Adrenal gland (tissue), 12 donors: ENCODE results near the gene HNRNPM. TPM values are rescaled to one million over a fixed set of nuclear protein-coding genes. Genes with fewer than 3 reads are reported as not detected.
A peak's percentile ranks its signal among the peaks of the same experiment; 100 is the strongest.
"Not testable (repeated sequence)": the region's sequence is repeated elsewhere in the genome, so short reads cannot be mapped to it uniquely, and the experiment has no call there.

Experiments used
- DNase-seq, 7 donors: peaks; one replicate each; pipeline ENCODE4 v3.0.0-alpha.2; 2019 to 2020
- H3K27ac ChIP-seq, 5 donors: fragments of 200-600 bp; sonication (generic) in 4 of 5; 1 replicate in 3 of 5; 2 replicates in 2 of 5; pipeline versions ENCODE4 v1.5.1 to v1.8.0; 2016 to 2020; ENCODE audit warnings: mild to moderate bottlenecking in 1 of 5
- H3K27me3 ChIP-seq: fragments of 200-600 bp; 2 replicates; pipeline ENCODE4 v1.8.0; 2021
- H3K36me3 ChIP-seq, 2 donors: fragments of 200-600 bp; replicated peaks in 1 of 2; 1 replicate in 1 of 2; 2 replicates in 1 of 2; pipeline versions ENCODE4 v1.5.1 to v1.8.0; 2018 to 2022
- H3K4me1 ChIP-seq, 2 donors: fragments of 200-600 bp; replicated peaks in 1 of 2; 1 replicate in 1 of 2; 2 replicates in 1 of 2; pipeline versions ENCODE4 v1.5.1 to v1.8.0; 2018 to 2021
- H3K4me3 ChIP-seq, 4 donors: fragments of 200-600 bp; sonication (generic) in 3 of 4; one replicate each; pipeline ENCODE4 v1.5.1; 2016 to 2018
- H3K9me3 ChIP-seq, 3 donors: fragments of 200-600 bp; sonication (generic) in 1 of 3; replicated peaks in 1 of 3; 1 replicate in 2 of 3; 2 replicates in 1 of 3; pipeline versions ENCODE4 v1.5.1 to v1.8.0; 2016 to 2021
- CTCF ChIP-seq, 6 experiments: fragments of 450-650 bp in 4 of 6; fragments of 200-600 bp in 2 of 6; sonication (generic) in 1 of 6; IDR thresholded peaks; 1 replicate in 5 of 6; 2 replicates in 1 of 6; pipeline versions ENCODE4 v1.5.1 to v1.8.0; 2016 to 2021; ENCODE audit warnings: antibody characterized with exemption in 6 of 6, mild to moderate bottlenecking in 2 of 6, moderate library complexity in 1 of 6
- POLR2A ChIP-seq, 2 donors: fragments of 450-650 bp; IDR thresholded peaks; one replicate each; pipeline ENCODE4 v1.6.1; 2017; ENCODE audit warnings: antibody characterized with exemption in 2 of 2, mild to moderate bottlenecking in 2 of 2, moderate library complexity in 1 of 2
- WGBS, 4 donors: extraction: QIAGEN DNeasy Blood & Tissue Kit in 2 of 4; methylation state at CpG; one replicate each; pipeline versions ENCODE4 v1.1.5 to v1.1.7; 2013 to 2017; 5-methylcytosine and 5-hydroxymethylcytosine counted together
- intact Hi-C, 2 donors: fragments of 100-400 bp; cut with DNase I; formaldehyde crosslinking; loops; one replicate each; pipeline versions ENCODE4 v1.14.1 to v1.15.0; 2022 to 2023
- polyA plus RNA-seq, 3 donors: library from polyadenylated mRNA; stranded (reverse); fragments of 200-250 nt in 2 of 3; fragments of 350-450 nt in 1 of 3; fragmentation: Illumina TruSeq in 1 of 3; extraction: RNeasy Lipid Tissue Mini Kit (QIAGEN cat#74804) in 1 of 3; gene quantifications; one replicate each; pipeline ENCODE4 v1.2.3, GENCODE V29; 2013 to 2014
- total RNA-seq, 9 donors: library from RNA; depleted of rRNA in 4 of 9; stranded (reverse); fragments of >200 nt in 4 of 9; fragments of 120-200 nt in 1 of 9; fragmentation: NEBNext Ultra II Directional in 1 of 9; extraction: Animal tissue kit (Norgen Biotek cat#: 25700) in 1 of 9; gene quantifications; one replicate each; pipeline versions ENCODE4 v1.1.0 to v1.2.4, GENCODE V29; 2013 to 2023
- donor health status: healthy with polysubstance abuse.
- donor health status: Bipolar disorder and iron deficiency.
- donor health status: DM: yes; HTN: yes; CAD: no.
- donor health status: DM: no; HTN: no; CAD: no.
- donor health status: DM: no; HTN: no; CAD: no.
- donor health status: DM: yes; HTN: yes; CAD: no.

The HNRNPM gene
- total and polyA plus RNA-seq, 12 donors = 51.7 to 262 (median 77.4) TPM

GRCh38 chr19:8404391-8405151 lies 40.2 kb upstream of the HNRNPM start:
- Histone ChIP-seq H3K4me3 (no peak overlapping the region), H3K27ac (no peak overlapping the region), H3K4me1 (peaks cover 0 to 9% of the 10 kb centered on the region in 2 donors), H3K36me3 (peaks cover 0 to 50% of the 10 kb centered on the region in 2 donors), H3K9me3 (no peaks in the 10 kb centered on the region), H3K27me3 (no peaks in the 10 kb centered on the region)
- 76 to 95% (median 81%) methylated on average over 11 to 18 of the region's 18 CpGs for WGBS, 4 donors
- TF ChIP-seq POLR2A (IDR thresholded peaks at IDR 0.05) (no peak), CTCF (IDR thresholded peaks at IDR 0.05) (no peak)
- intact Hi-C loops = no loop called here
- DNase-seq = peak in 4 of 7 donors; percentile 51 to 76 (median 60)

- intact Hi-C loops = loop anchor here (5.0 to 10.0 kb wide), 2 partner anchors 97 to 174 kb away; no protein-coding TSS in a partner anchor
- not testable (repeated sequence) for H3K9me3 ChIP-seq, H3K4me3 ChIP-seq, DNase-seq, H3K27me3 ChIP-seq, H3K36me3 ChIP-seq, H3K27ac ChIP-seq
- H3K4me1 ChIP-seq = peaks cover 1 to 25% of the 10 kb centered on the region in 2 donors
- WGBS, 4 donors = 85 to 90% (median 89%) methylated on average over 13 of the region's 13 CpGs
Measured at GRCh38 chr19:8410718-8411117, 34.1 kb upstream of the HNRNPM start.

GRCh38 chr19:8412783-8413628 lies 31.8 kb upstream of the HNRNPM start, which contains the start of gene MARCHF2:
Gene MARCHF2 (plus strand): TSS chr19:8413305. CDS start chr19:8421841, 8,536 bp downstream.
- intact Hi-C loops = loop anchor here (5.0 to 10.0 kb wide), 2 partner anchors 94 to 172 kb away; no protein-coding TSS in a partner anchor
- WGBS, 4 donors = 2 to 21% (median 7%) methylated on average over 20 to 89 of the region's 89 CpGs
- peak within 1 kb of the TSS in 2 of 5 donors; percentile 55 to 85 for H3K27ac ChIP-seq
- no peaks in the 10 kb centered on the region for H3K27me3 ChIP-seq
- peak; percentile 97 to 98 (median 97) for DNase-seq
- H3K36me3 ChIP-seq = no peaks in the 10 kb centered on the region
- H3K4me3 ChIP-seq = peak within 1 kb of the TSS; percentile 27 to 98 (median 62)
- no peaks in the 10 kb centered on the region for H3K9me3 ChIP-seq
- TF ChIP-seq POLR2A (IDR thresholded peaks at IDR 0.05) = peak in 1 of 2 donors; percentile 74
- peak; percentile 40 to 67 (median 53) for TF ChIP-seq CTCF (IDR thresholded peaks at IDR 0.05)
- H3K4me1 ChIP-seq = peaks cover 3 to 31% of the 10 kb centered on the region in 2 donors

GRCh38 chr19:8413629-8413995 lies 31.2 kb upstream of the HNRNPM start:
- H3K27ac ChIP-seq = peak overlapping the region in 2 of 5 donors; percentile 55 to 85
- peak in 1 of 7 donors; percentile 36 for DNase-seq
- 15 to 22% (median 18%) methylated on average over 1 to 3 of the region's 3 CpGs for WGBS, 4 donors
- H3K9me3 ChIP-seq = no peaks in the 10 kb centered on the region
- H3K4me3 ChIP-seq = peak overlapping the region; percentile 27 to 98 (median 62)
- peaks cover 3 to 36% of the 10 kb centered on the region in 2 donors for H3K4me1 ChIP-seq
- H3K27me3 ChIP-seq = no peaks in the 10 kb centered on the region
- intact Hi-C loops = loop anchor here (5.0 to 10.0 kb wide), 2 partner anchors 94 to 171 kb away; no protein-coding TSS in a partner anchor
- H3K36me3 ChIP-seq = no peaks in the 10 kb centered on the region
- no peak for TF ChIP-seq CTCF (IDR thresholded peaks at IDR 0.05)
- no peak for TF ChIP-seq POLR2A (IDR thresholded peaks at IDR 0.05)
